ENCODE measurements around the gene TRAF2.

TRAF2 gene

DNA sequence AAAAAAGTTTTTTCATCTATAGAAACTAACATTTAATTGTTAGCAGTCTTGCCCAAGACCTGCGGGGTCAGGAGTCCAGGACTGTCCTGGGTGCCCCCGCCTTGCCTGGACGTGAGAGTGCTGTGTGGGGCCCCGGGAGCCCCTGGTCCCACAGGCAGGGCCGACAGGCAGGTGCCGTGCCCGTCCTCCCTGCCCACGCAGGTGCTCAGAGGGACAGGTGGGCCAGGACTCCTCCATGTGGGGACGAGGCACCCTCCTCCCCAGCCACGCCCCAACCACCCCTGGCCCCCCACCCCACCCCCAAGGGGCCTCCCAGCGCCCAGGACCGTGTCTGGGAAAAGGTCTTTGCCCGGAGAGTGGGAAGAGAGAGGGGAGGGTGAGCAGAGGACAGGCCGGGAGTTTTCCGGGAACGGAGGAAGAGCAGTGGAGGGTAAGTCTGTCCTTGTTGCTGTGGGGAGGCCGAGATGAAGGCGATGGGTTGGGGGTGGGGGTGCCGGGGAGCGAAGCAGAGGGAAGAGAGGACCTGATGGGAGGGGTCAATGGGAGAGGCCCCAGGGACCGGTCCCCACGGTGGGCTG is 63.0 kb downstream of the TRAF2 start:
- DNase-seq (ENCODE audit: low read depth in 2 of 3, low spot score in 2 of 3), result no peak

DNA sequence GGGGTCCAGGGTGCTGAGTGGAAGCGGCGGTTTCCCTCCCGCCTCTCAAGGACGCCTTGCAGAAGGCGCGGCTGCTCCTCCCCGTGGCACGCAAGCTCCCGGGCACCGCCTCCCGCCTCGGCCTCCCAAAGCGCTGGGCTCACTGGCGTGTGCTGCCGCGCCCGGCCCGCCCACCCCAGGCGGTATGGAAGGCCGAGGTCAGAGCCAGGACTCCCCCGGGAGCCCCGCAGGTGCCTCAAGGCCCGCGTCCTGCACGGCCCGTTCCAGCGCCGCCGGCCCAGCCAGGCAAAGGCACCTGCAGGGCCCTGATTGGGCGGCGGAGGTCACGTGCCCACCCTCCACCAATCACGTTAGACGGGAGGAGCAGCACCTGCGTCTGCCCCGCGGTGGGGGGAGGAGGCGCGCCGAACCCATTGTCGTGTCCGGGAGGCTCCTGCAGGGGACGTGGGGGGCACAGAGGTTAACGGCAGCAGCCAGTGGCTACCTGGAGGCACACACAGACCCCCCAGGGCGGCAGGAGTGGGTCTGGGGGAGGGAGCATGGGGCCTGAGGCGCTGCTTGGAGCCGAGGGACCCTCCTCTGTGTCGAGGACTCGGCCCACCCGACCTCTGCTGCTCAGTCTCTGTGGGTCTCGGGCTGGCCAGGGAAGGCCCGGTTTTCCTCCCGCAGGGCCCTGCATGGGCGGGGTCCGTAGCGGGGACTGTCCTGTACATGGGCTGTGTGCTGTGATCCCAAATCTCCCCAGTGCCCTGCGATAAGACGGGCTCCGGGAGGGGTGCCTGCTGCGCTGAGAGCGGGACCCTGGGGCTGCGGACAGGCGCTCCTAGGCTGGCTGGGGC is 63.7 kb downstream of the TRAF2 start:
- peak; percentile 85 to 94 (median 87) for DNase-seq (ENCODE audit: low read depth in 2 of 3, low spot score in 2 of 3)

- DNase-seq (ENCODE audit: low read depth in 2 of 3, low spot score in 2 of 3), result no peak
Observed at GRCh38 chr9:136950656-136951276, 64.5 kb downstream of the TRAF2 start.

DNA sequence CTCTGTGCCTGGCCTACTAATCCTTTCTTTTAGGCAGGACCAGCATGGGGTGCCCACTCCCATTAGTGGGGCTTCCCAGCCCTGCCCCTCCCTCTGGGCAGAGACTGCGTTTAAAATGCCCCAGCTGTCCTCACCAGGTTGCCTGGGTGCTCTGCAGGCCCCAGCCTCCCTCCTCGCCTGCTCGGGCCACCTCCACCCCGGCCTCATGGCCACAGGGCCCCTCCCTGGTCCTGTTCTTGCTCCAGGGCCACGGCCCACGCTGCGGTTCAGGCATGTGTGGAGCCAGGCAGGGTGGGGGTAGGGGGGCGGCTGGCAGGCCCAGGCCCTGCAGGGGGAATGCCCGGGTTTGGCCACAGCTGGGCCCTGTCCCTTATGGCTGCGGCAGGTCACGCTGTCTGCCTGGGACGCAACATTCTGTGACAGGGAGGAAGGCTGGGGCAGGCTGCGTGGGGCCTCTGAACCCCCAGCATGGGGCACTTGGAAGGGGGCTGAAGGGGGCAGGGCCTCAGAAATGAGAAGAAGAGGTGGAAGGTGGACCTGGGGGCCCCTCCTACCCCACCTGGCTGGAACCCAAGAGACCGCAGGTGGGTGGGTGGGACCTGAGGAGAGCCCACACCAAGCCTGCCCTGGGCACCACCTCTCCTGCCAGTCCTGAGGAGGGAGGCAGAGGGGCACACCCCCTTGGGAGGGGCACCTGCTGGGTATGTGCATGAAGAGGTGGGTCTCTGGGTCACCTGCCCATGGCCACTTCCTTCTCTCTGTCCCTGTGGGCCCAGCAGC is 65.4 kb downstream of the TRAF2 start, which contains the start of gene LCN12:
Gene LCN12 (plus strand): TSS at position 733 of the 780 bp plus-strand sequence. CDS start 55 bp downstream, outside the sequence.
- DNase-seq (ENCODE audit: low read depth in 2 of 3, low spot score in 2 of 3), result no peak

- no peak for DNase-seq (ENCODE audit: low read depth in 2 of 3, low spot score in 2 of 3)
Observed at GRCh38 chr9:136952321-136952850, 66.1 kb downstream of the TRAF2 start.

GRCh38 chr9:136952876-136953770 is 66.8 kb downstream of the TRAF2 start:
- no peak for DNase-seq (ENCODE audit: low read depth in 2 of 3, low spot score in 2 of 3)

GRCh38 chr9:136953771-136954269 is 67.5 kb downstream of the TRAF2 start:
- no peak for DNase-seq (ENCODE audit: low read depth in 2 of 3, low spot score in 2 of 3)

DNA sequence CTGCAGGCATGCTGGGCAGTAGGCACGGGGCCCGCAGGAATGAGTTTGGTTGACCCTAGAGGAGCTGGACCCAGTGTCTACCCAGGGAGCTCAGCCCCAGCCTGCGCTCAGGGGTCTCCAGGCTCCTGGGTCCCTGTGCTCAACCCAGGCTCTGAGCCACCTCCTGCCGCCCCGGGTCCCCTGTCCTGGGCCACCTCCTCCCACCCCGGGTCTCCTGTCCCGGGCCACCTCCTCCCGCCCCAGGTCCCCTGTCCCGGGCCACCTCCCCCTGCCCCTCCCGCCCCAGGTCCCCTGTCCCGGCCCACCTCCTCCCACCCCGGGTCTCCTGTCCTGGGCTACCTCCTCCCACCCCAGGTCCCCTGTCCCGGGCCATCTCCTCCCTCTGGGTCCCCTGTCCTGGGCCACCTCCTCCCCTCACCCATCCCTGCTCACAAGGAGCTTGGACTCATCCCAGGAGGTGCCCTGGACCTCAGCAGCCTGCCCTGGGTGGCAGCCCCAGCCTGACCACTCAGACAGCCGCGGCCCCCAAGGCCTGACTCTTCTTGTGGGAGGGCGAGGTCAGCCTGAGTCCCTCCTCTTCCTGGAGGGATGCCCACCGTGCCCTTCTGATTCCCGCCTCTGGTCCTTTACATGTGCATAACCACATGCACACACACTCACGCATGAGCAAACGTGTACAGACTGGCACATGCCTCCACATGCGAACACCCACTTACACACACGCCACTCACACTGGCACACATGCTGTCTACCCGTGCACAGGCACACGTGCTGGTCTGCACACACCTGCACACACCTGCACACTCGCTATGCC is 68.2 kb downstream of the TRAF2 start:
- DNase-seq (ENCODE audit: low read depth in 2 of 3, low spot score in 2 of 3), result no peak

DNA sequence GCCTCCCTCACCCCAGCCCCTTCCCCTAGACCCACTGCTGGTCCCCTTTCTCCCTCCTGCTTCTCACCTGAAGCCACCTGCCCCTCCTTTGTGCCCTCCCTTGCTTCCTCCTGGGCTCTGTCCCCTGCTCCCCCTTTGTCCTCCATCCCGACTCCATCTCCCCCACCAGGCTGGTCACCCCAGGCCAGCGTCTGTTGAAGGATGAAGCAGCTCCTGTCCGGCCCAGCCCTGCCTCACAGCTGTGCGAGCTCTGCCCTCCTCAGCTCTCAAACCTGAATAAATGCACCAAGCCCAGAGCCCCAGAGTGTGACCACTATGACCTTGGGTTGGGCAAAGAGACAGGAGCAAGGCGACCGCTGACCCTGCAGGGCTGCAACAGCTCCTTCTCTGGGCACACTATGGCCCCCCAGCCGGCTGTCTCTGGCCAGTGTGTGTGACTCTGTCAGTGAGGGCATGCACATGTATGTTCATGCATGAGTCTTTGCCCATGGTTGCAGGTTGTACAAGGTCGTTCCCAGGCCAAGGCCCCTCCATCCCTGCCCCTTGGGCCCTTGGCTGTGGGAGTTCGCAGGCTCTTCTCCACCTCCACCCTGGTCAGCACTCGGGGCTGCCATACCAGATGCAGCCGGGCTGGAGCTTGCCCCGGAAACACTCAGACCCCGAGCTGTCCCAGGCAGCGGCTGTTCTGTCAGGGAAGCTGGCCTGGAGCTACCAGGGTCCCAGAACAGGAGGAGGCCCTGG is 69.1 kb downstream of the TRAF2 start:
- DNase-seq (ENCODE audit: low read depth in 2 of 3, low spot score in 2 of 3), result no peak

DNA sequence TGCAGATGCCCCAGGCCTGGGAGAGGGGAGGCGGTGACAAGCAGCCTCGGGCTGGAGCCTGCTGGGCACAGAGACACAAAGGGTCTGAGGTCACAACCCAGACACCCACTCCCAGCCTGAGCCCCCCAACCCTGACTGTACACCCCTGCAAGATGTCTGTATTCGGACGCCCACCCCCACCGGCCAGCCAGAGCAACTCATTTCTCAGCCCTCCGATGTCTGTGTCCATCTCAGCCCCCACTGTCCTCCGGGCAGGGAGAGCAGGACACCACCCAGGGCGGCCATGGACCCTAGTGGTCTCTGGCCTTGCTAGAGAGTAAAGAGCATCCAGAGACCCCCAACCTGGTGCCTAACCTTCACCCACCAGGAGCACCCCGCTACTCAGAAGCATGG is 69.6 kb downstream of the TRAF2 start:
- DNase-seq (ENCODE audit: low read depth in 2 of 3, low spot score in 2 of 3), result no peak

- DNase-seq (ENCODE audit: low read depth in 2 of 3, low spot score in 2 of 3), result no peak
Observed at GRCh38 chr9:136956604-136957003, 70.3 kb downstream of the TRAF2 start.

- no peak for DNase-seq (ENCODE audit: low read depth in 2 of 3, low spot score in 2 of 3)
Observed at GRCh38 chr9:136957461-136957860, 71.1 kb downstream of the TRAF2 start.

DNA sequence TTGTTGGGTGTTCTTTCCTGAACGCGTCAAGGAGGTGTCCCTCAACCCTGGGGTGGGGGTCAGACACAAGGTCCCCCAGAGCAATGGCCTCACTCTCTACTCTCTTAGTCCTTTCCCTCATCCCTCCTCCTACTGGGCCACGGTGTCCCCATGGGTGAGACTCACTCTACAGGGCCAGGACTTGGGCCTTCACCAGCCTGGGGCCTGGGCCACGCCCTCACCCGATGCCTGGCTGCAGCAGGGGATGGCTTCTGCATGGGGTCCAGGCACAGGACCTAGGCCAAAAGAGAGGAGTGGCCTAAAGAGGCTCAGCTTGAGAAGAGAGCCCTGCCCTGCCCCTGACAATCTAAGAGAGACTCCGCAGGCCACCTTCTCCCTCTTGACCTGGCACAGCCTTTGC is 71.6 kb downstream of the TRAF2 start:
- DNase-seq (ENCODE audit: low read depth in 2 of 3, low spot score in 2 of 3), result no peak

DNA sequence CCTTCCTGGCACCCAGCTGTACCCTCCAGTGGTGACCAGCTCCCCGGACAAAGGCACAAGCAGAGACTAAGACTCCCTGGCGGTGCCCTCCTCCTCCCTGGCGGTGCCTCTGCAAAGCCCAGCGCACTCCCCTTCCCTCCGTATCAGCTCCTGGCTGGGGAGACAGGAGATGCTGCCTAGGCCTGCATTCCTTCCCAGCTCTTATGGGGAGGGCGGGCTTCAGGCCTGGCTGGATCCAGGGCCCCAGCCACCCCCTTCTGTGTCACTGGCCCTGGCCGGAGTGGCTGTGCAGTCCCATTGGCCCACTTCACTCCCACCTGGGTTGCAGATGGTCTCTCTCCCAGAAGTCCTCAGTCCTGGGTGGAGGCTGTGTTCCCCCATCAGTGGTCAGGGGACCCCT is 72.2 kb downstream of the TRAF2 start:
- no peak for DNase-seq (ENCODE audit: low read depth in 2 of 3, low spot score in 2 of 3)

DNA sequence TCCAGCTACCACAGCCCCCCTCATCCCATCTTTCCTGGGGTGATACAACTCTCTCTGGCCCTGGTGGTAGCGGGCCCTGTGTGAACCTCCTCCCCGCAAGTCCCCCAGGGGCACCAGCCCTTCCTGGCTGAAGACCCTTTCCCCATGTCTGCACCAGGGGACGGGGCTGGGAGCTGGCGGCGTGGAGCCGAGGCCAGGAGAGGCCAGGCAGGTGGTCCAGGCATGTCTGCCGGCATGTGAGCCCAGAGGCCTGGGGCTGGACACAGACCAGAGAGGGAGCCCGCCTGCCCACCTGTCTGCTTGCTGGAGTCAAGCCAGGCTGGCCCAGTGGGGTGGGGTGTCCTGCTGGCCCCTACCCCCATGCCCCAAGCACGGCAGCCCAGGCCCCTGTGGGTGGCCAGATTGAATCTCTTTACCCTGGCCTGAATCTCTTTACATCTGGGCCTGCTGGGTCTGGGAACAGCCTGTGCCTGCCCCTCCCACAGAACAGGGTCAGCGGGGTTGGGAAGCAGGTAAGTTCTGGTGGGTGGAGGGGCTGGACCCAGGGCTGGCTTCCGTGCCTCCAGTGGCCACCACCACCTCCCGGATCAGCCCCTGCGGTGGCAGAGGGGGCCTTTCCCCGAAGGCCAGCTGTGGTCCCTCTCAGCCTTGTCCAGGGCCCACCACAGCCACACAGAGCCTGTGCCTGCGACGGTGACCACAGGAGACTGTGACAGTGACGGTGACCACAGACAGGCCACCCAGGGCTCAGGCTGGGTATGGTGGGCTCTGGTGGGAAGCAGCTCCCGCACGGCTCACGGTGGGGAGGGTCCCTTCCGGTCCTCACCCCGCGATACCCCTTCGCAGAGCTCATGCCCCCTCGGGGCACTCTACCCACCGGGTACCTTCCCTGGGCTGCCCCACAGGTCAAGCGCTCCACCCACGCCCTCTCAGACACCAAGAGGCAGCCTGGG is 72.9 kb downstream of the TRAF2 start:
- no peak for DNase-seq (ENCODE audit: low read depth in 2 of 3, low spot score in 2 of 3)

GRCh38 chr9:136960212-136960937 is 74.1 kb downstream of the TRAF2 start:
- no peak for DNase-seq (ENCODE audit: low read depth in 2 of 3, low spot score in 2 of 3)

- DNase-seq (ENCODE audit: low read depth in 2 of 3, low spot score in 2 of 3), result no peak
Observed at GRCh38 chr9:136960938-136961275, 74.6 kb downstream of the TRAF2 start.

Measured in activated CD8-positive, alpha-beta memory T cell treated with anti-CD3 and anti-CD28 coated beads for 48 hours (primary cell).